Right lobe of liver (tissue), 4 donors: Measurements from ENCODE around the gene PTPN13.

ENCODE experiments used
- POLR2A ChIP-seq: fragments of 450-650 bp; IDR thresholded peaks from one replicate; pipeline ENCODE4 v1.6.1; 2017; ENCODE audit warnings: antibody characterized with exemption, mild to moderate bottlenecking
- TF ChIP-seq, protein P1 (sequence below), 4 donors: fragments of 200-600 bp in 3 of 4; fragments of 450-650 bp in 1 of 4; IDR thresholded peaks; one replicate each; pipeline versions ENCODE4 v1.5.1 to v1.8.0; 2016 to 2022; ENCODE audit warnings: antibody characterized with exemption in 4 of 4, mild to moderate bottlenecking in 2 of 4
- donor health status: DM: no; HTN: no; CAD: no.
- donor health status: DM: no; HTN: no; CAD: no.
- donor health status: DM: no; HTN: yes; CAD: no.

DNA sequence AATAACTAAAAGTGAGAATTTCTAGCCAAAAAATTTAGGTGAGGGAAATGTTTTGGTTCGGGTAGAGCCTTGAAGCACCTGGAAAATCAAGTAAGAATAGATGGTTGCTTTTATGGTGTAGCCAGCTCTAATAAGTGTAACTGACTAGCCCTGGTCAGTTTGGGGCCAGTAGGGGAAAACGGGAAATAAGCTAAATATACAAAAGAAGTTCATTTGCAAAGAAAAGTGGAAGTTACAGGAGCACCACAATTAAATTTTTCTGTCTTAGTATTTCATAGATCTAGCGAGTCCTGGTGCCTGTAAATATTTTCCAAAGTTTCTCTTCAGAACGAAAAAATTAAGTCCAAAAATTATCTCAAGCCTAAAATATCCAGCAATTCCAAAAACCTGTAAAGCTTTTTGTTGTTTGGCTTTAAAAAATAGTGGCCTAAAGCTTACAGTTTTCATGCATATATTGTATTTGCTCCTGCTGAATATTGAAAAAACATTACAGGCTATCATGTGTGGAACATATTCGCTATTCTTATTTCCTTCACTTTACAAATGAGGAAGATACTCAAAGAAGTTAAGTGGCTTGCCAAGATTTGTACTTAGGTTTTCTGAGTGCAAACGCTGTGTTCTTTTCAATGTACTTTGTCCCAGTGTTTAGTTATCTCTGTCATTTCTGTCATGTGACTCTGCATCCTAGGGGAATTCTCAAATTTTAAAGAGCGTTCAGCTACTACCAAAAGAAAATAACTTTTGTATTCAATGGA, 7.3 kb upstream of the PTPN13 start:
- TF ChIP-seq POLR2A, result no peak
- TF ChIP-seq, protein P1, sequence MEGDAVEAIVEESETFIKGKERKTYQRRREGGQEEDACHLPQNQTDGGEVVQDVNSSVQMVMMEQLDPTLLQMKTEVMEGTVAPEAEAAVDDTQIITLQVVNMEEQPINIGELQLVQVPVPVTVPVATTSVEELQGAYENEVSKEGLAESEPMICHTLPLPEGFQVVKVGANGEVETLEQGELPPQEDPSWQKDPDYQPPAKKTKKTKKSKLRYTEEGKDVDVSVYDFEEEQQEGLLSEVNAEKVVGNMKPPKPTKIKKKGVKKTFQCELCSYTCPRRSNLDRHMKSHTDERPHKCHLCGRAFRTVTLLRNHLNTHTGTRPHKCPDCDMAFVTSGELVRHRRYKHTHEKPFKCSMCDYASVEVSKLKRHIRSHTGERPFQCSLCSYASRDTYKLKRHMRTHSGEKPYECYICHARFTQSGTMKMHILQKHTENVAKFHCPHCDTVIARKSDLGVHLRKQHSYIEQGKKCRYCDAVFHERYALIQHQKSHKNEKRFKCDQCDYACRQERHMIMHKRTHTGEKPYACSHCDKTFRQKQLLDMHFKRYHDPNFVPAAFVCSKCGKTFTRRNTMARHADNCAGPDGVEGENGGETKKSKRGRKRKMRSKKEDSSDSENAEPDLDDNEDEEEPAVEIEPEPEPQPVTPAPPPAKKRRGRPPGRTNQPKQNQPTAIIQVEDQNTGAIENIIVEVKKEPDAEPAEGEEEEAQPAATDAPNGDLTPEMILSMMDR (IDR thresholded peaks at IDR 0.05), result no peak
